LNCAP (cell line): ENCODE measurements around the gene PPP3R1.

Experiments
- TF ChIP-seq, protein P1 (sequence below): fragments of 450-650 bp; IDR thresholded peaks from 2 replicates; pipeline ENCODE4 v1.5.1; 2017; ENCODE audit warnings: mild to moderate bottlenecking

Gene PPP3R1

GRCh38 chr2:68238955-68239822 lies 13.1 kb downstream of the PPP3R1 start:
- TF ChIP-seq, protein P1, sequence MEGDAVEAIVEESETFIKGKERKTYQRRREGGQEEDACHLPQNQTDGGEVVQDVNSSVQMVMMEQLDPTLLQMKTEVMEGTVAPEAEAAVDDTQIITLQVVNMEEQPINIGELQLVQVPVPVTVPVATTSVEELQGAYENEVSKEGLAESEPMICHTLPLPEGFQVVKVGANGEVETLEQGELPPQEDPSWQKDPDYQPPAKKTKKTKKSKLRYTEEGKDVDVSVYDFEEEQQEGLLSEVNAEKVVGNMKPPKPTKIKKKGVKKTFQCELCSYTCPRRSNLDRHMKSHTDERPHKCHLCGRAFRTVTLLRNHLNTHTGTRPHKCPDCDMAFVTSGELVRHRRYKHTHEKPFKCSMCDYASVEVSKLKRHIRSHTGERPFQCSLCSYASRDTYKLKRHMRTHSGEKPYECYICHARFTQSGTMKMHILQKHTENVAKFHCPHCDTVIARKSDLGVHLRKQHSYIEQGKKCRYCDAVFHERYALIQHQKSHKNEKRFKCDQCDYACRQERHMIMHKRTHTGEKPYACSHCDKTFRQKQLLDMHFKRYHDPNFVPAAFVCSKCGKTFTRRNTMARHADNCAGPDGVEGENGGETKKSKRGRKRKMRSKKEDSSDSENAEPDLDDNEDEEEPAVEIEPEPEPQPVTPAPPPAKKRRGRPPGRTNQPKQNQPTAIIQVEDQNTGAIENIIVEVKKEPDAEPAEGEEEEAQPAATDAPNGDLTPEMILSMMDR = no peak

GRCh38 chr2:68237976-68238580 lies 14.3 kb downstream of the PPP3R1 start:
- TF ChIP-seq, protein P1 = no peak

DNA sequence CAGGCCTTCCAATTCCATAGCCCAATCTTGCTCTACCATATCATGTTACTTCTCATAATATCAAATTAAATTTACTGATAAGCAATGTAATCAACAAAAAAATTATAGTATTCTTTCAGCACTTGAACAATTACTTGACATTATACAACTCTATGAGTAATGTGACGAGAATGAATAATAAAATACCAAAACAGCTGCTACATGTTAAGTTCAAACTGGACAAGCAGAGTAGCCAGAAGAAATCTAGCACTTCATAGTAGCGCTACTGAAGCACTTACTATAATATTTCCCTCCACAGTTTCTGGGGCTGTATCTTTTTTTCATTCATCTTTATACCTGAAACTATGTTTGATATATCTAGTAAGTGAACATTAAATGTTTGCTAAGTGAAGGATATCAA lies 14.9 kb downstream of the PPP3R1 start:
- TF ChIP-seq, protein P1 = no peak

- TF ChIP-seq, protein P1 = no peak
Measured at GRCh38 chr2:68236876-68237275, 15.5 kb downstream of the PPP3R1 start.

DNA sequence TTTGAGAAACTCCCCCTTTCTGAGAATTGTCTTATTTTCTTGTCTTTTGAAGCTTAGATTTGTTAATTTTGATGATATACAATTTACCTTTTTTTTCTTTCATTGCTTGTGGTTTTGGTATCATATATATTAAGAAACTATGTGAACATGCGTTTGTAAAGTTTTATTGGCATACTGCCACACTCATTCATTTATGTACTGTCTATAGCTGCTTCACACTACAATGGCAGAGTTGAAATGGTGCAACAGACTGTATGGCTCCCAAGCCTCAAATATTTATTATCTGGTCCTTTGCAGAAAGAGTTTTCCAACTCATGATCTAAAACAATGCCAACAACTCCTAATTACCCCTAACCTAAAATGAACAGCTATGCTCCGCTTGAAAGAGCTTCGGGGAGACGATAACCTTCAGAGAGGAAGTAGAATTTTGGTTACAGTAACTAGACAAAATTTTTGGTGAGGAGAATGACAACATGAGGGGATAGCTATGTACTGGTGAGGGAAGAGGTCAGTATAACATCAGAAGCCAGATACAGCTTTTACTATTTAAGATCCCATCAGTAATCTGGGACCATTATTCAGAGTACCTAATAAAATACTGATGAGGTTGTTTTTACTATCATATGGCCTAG lies 16.1 kb downstream of the PPP3R1 start:
- TF ChIP-seq, protein P1 = no peak

DNA sequence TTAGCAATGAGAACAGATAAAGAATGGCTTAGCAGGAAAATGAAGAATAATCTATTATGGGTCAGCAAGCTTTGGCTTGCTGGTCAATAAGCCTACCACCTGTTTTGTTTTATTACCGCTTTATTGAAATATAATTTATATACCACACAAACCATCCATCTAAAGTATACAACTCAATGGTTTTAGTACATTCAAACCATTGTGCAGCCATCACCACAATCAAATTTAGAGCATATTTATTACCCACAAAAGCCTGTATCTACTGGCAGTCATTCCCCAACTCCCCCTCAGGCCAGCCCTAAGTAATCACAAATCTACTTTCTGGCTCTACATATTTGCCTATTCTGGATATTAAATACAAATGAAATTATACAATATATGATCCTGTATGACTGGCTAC lies 17.2 kb downstream of the PPP3R1 start:
- TF ChIP-seq, protein P1 = no peak

DNA sequence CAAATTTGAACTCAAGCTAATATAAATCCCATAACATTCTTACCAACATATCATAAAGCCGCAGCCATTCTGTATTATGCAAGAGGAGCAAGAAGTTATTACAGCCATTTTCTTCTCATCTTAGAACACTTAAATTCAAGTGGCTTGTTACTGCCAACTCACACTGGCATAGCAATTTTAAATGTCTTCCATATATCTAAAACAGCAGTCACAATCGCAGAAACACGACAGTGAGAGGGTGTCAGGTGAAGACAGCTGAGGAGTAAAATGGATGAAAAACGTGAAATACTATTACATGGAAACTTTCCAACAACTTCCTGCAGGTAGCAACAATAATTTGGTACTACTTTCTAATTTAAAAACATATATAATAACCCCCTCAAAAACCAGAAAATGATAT lies 17.9 kb downstream of the PPP3R1 start:
- TF ChIP-seq, protein P1 = no peak
